Measurements from ENCODE around the gene ALDOA.

ALDOA gene

DNA sequence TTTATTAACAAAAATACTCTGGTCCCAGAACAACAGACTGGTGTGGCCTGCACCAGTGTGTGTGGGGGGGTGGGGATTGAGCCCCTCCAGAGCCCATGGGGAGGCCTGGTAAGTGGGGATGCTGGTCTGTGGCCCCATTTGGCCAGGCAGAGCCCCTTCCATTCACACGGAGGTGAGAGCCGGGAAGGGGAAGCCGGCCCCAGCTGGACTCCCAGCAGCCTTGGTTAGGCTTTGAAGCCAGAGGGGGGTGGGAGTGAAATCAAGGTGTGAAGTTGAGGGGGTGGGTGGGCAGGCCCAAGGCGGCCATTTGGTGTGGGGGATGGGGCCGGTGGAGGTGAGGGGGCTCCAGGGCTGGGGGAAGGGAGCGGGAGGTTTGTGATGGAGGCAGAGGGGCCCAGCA, 20.3 kb downstream of the ALDOA start:
- no peak for TF ChIP-seq SPI1 (IDR thresholded peaks at IDR 0.05; ENCODE audit: borderline replicate concordance, low read depth)
- TF ChIP-seq GABPA (IDR thresholded peaks at IDR 0.05; ENCODE audit: low read depth), result no peak
- peak; percentile 13; the same call in 1 of the 2 replicates for TF ChIP-seq POLR2AphosphoS5 (IDR thresholded peaks at IDR 0.05; ENCODE audit: low read depth)
- TF ChIP-seq, protein P1, sequence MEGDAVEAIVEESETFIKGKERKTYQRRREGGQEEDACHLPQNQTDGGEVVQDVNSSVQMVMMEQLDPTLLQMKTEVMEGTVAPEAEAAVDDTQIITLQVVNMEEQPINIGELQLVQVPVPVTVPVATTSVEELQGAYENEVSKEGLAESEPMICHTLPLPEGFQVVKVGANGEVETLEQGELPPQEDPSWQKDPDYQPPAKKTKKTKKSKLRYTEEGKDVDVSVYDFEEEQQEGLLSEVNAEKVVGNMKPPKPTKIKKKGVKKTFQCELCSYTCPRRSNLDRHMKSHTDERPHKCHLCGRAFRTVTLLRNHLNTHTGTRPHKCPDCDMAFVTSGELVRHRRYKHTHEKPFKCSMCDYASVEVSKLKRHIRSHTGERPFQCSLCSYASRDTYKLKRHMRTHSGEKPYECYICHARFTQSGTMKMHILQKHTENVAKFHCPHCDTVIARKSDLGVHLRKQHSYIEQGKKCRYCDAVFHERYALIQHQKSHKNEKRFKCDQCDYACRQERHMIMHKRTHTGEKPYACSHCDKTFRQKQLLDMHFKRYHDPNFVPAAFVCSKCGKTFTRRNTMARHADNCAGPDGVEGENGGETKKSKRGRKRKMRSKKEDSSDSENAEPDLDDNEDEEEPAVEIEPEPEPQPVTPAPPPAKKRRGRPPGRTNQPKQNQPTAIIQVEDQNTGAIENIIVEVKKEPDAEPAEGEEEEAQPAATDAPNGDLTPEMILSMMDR (IDR thresholded peaks at IDR 0.05; ENCODE audit: insufficient read depth, low read length), result no peak
- TF ChIP-seq, protein P2, sequence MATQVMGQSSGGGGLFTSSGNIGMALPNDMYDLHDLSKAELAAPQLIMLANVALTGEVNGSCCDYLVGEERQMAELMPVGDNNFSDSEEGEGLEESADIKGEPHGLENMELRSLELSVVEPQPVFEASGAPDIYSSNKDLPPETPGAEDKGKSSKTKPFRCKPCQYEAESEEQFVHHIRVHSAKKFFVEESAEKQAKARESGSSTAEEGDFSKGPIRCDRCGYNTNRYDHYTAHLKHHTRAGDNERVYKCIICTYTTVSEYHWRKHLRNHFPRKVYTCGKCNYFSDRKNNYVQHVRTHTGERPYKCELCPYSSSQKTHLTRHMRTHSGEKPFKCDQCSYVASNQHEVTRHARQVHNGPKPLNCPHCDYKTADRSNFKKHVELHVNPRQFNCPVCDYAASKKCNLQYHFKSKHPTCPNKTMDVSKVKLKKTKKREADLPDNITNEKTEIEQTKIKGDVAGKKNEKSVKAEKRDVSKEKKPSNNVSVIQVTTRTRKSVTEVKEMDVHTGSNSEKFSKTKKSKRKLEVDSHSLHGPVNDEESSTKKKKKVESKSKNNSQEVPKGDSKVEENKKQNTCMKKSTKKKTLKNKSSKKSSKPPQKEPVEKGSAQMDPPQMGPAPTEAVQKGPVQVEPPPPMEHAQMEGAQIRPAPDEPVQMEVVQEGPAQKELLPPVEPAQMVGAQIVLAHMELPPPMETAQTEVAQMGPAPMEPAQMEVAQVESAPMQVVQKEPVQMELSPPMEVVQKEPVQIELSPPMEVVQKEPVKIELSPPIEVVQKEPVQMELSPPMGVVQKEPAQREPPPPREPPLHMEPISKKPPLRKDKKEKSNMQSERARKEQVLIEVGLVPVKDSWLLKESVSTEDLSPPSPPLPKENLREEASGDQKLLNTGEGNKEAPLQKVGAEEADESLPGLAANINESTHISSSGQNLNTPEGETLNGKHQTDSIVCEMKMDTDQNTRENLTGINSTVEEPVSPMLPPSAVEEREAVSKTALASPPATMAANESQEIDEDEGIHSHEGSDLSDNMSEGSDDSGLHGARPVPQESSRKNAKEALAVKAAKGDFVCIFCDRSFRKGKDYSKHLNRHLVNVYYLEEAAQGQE (IDR thresholded peaks at IDR 0.05; ENCODE audit: insufficient replicate concordance, low read depth), result no peak
- no peak for DNase-seq (ENCODE audit: low read depth in 1 of 2, low spot score in 1 of 2)
- Histone ChIP-seq H3K27ac (replicated peaks) (no peak overlapping the region), H3K4me3 (replicated peaks; ENCODE audit: insufficient read depth, low read length) (no peak overlapping the region), H3K27me3 (ENCODE audit: insufficient read depth, poor library complexity, severe bottlenecking) (no peaks in the 10 kb centered on the region)

DNA sequence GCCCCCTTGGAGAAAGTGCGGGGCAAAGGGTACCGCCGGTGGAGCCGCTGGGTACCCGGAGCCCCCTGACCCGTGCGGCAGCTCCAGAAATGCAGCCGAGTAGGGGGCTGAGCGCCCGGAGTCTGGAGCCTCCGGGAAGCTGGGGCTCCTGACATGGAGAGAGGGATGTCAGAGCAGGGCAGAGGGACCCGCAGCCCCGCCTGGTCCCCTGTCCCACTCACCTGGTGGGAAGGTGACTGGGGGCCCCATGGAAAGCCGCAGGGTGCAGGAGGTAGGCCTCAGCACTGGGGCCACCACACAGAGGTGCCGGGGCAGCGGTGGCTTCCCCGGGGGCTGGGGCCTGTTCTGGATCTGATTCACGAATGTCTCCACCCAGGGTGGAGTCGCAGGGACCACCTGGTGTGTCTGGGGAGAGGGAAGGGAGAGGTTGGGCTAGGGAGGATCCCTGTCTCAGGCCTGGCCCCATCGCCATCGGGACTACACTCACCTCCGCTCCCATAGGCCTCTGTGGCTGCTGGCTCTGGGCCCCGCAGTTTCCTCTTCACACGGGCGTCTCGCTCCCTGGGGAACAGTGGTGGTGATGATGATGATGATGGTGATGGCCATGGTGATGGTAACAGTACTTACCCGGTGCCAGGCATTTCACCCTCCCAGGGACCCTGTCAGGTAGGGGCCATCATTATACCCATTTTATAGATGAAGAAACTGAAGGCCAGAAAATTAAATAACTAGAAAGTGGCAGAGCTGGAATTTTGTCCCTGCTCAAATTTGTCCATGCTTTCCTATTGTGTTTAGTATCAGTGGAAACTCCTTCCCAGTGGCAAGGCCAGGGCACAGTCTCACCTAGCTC, 21.0 kb downstream of the ALDOA start:
- H3K27ac ChIP-seq (replicated peaks), result peak overlapping the region; percentile 22; the same call in 1 of the 2 replicates
- TF ChIP-seq, protein P1 (IDR thresholded peaks at IDR 0.05; ENCODE audit: insufficient read depth, low read length), result no peak
- TF ChIP-seq, protein P2 (IDR thresholded peaks at IDR 0.05; ENCODE audit: insufficient replicate concordance, low read depth), result no peak
- no peak for DNase-seq (ENCODE audit: low read depth in 1 of 2, low spot score in 1 of 2)
- H3K27me3 ChIP-seq (ENCODE audit: insufficient read depth, poor library complexity, severe bottlenecking), result no peaks in the 10 kb centered on the region
- no peak overlapping the region for H3K4me3 ChIP-seq (replicated peaks; ENCODE audit: insufficient read depth, low read length)

DNA sequence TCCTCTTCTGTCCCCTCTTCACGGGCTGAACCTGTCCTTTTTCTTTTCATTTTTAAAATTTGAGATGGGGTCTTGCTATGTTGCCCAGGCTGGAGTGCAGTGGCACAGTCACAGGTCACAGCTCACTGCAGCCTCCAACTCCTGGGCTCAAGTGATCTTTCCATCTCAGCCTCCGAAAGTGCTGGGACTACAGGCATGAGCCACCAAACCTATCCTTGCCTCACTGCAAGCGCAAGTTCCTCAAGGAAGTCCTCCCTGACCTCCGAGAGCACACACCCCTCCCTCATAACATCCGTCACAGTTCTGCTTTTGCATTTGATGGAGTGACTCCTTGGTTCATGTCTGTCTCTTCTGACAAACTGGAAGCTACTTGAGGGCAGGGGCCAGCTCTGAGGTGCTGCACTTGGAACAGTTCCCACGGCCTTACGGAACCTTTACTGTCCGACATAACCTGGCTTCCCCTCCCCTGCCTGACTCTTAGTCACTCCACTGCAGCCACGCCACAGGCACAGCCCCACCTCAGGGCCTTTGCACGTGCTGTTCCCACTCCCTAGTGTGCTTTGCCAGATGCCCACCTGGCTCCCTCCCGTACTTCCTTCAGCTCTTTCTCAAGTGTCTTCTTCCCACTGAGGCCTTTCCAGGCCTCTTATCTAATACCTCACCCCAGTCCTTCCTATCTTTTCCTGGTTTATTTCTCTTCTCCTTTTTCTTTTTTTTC, 21.8 kb downstream of the ALDOA start:
- DNase-seq (ENCODE audit: low read depth in 1 of 2, low spot score in 1 of 2), result peak; percentile 75 to 88
- no peak overlapping the region for H3K4me3 ChIP-seq (replicated peaks; ENCODE audit: insufficient read depth, low read length)
- no peaks in the 10 kb centered on the region for H3K27me3 ChIP-seq (ENCODE audit: insufficient read depth, poor library complexity, severe bottlenecking)
- peak; percentile 55 for TF ChIP-seq POLR2AphosphoS5 (IDR thresholded peaks at IDR 0.05; ENCODE audit: low read depth)
- no peak for TF ChIP-seq GABPA (IDR thresholded peaks at IDR 0.05; ENCODE audit: low read depth)
- TF ChIP-seq, protein P2 (IDR thresholded peaks at IDR 0.05; ENCODE audit: insufficient replicate concordance, low read depth), result no peak
- TF ChIP-seq, protein P1 (IDR thresholded peaks at IDR 0.05; ENCODE audit: insufficient read depth, low read length), result no peak
- TF ChIP-seq SPI1 (IDR thresholded peaks at IDR 0.05; ENCODE audit: borderline replicate concordance, low read depth), result peak; percentile 92
- peak overlapping the region; percentile 22; the same call in 1 of the 2 replicates for H3K27ac ChIP-seq (replicated peaks)
